Measurements from ENCODE around the gene NGFR.
"Not testable (repeated sequence)": the region's sequence is repeated elsewhere in the genome, so short reads cannot be mapped to it uniquely, and the experiment has no call there.

The NGFR gene

GRCh38 chr17:49496867-49497147, 1.7 kb downstream of the NGFR start:
- DNase-seq: no peak

- DNase-seq: no peak
Measured at GRCh38 chr17:49497148-49498028, 2.3 kb downstream of the NGFR start.

GRCh38 chr17:49498029-49498615, 3.0 kb downstream of the NGFR start:
- DNase-seq: no peak

DNA sequence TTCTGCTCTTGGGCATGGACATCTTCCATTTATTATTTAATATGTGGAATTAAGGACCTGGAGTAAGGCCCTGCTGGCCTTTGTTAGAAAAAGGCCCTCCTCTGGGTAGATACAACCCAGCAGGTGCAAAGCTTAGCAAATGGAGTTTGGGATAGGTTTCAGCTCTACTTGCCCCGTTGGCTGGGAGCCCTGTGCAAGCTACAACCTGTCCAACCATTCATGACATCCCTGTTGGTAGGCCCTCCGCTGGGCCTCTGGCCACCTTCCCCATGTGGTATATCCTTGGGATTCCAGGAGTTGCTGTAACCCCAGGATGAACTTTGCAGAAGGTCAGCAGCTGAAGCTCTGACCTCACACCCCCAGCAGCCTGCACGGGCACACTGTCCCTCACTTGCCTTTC, 6.4 kb downstream of the NGFR start:
- DNase-seq: no peak

GRCh38 chr17:49502254-49502653, 7.2 kb downstream of the NGFR start:
- no peak for DNase-seq

DNA sequence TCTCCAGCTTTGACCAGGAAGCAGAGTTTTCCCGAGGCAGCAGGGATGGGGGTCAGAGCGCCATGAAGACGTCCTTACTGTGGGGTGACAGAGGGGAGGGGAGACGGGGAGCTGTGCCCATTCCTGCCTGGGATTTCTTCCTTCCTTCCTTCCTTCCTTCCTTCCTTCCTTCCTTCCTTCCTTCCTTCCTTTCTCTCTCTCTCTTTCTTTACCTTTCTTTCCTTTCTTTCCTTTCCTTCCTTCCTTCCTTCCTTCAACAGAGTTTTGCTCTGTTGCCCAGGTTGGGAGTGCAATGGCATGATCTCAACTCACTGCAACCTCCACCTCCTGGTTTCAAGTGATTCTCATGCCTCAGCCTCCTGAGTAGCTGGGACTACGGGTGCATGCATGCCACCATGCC, 7.6 kb downstream of the NGFR start:
- not testable (repeated sequence) for DNase-seq

- DNase-seq: no peak
Measured at GRCh38 chr17:49504369-49504768, 9.3 kb downstream of the NGFR start.

DNA sequence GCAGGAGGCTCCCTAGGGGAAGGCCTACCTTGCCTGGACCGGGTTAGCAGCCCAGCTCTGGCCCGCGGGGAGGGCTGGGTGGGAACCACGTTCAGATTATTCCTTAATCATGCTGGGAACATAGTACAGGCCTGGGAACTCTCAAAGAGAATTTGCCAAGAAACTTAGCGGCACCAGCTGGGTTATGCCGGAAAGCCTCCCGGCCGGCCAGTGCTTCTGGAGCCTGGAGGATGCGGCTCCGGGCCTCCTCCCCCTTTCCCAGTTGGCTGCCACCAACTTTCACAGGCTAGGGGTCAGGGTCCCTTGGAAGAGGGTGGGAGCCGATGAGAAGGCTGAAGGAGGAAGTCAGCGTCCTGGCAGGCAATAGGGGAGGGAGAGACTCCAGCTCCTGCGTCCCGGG, 10.8 kb downstream of the NGFR start:
- no peak for DNase-seq

GRCh38 chr17:49506282-49506681, 11.2 kb downstream of the NGFR start:
- DNase-seq: no peak

DNA sequence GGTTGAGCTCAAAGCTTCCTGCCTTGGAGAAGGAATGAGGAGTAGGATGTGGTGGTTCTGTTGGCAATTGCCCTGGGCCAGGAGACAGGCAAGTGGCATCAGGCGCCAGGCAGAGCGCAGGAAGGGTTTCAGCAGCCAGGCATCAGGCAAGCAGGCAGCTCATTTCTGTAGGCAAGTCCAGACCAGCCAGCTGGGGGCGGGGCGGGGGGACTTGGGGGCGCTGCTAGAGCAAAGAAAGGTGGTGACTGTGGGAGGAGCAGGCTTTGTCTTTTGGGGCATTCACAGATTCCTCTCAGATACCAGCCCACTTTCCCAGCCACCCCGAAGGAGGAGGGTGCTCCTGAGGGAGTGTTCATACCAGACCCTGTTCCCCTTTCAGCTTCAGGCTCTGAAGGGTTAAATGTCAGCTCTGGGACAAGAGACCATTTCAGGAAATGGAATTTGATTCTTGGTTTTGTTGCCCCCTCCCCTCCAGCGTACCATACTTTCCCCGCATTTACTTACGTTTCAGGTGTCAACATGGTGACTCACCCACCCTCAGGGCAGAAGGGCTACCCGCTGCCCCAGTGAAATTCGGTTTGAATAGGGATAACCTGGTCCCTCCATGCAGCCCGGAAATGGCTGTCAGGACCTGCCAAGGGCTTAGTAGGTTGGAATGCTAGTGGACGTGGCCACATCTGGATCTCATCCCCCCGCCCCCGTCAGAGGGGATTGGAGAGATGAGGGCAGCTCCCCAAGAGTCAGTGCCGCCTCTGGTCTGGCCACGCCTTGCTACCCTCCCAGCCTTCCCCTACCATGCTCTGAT, 13.2 kb downstream of the NGFR start:
- DNase-seq: no peak

DNA sequence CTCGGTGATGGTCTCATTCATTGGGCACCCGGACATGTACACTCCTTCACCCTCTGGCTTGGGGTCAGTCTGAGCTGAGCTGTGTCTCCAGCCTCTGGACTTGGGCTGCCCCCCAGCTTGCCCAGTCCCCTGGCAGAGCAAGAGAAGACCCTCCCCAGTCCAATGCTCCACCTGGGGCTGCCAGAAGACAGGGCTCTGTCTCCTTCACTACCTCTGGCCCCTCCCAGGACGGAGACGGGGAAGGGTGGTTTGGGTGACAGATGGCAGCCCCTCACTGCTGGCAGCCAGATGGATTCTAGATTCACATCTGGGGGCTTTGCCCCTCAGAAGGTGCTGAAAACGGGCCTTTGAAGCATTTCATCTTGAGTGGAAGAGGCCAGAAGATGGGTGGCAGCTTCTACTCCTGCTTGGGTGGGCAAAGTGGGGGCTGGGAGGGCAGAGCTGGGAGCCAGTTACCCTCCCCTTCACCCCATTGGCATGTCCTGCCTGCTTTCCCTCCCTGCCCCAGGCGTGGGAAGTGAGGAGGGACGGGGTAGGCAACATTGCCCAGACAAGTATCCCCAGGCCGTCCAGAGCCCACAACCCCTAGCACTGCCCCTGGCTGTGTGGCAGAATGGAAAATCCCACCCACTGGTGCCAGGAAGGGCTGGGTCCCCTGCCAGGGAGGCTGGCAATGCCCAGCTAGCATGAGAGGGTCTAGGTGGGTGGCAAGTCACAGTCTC, 13.9 kb downstream of the NGFR start:
- no peak for DNase-seq

- no peak for DNase-seq
Measured at GRCh38 chr17:49509588-49509917, 14.5 kb downstream of the NGFR start.

DNA sequence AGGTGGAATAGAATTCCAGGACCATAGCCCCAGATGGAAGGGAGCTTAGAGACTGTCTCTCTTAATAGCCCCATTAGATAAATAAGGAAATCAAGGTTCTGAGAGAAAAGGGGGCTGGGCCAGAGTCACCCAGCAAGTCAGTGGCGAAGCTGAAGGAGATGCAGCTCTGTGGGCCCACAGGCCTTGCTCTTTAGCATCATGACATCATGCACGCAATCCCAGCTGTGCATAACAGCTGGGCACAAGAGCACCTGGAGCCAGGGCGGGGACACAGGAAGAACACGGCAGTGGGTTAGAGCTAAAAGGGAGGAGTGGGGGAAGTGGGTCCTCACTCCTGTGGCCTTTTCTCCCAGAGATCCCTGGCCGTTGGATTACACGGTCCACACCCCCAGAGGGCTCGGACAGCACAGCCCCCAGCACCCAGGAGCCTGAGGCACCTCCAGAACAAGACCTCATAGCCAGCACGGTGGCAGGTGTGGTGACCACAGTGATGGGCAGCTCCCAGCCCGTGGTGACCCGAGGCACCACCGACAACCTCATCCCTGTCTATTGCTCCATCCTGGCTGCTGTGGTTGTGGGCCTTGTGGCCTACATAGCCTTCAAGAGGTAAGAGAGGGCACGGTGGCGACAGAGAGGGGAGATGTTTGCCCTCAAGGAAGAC, 15.1 kb downstream of the NGFR start:
- DNase-seq: no peak

- DNase-seq: no peak
Measured at GRCh38 chr17:49510720-49511110, 15.6 kb downstream of the NGFR start.

DNA sequence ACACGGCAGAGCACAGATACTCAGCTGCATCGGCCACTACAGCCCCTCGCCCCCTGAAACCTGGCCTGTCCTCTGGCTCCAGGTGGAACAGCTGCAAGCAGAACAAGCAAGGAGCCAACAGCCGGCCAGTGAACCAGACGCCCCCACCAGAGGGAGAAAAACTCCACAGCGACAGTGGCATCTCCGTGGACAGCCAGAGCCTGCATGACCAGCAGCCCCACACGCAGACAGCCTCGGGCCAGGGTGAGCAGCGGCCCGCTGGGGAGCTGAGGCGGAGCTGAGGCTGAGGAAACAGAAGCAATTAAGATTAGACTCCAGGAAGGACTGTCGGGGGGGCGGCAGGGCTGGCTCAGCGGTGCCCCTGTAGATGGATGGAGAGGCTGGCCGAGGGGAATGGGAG, 16.7 kb downstream of the NGFR start:
- DNase-seq: no peak

GRCh38 chr17:49512296-49513043, 17.4 kb downstream of the NGFR start:
- no peak for DNase-seq

DNA sequence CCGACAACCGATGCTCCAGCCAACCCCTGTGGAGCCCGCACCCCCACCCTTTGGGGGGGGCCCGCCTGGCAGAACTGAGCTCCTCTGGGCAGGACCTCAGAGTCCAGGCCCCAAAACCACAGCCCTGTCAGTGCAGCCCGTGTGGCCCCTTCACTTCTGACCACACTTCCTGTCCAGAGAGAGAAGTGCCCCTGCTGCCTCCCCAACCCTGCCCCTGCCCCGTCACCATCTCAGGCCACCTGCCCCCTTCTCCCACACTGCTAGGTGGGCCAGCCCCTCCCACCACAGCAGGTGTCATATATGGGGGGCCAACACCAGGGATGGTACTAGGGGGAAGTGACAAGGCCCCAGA, 17.9 kb downstream of the NGFR start:
- DNase-seq: no peak

DNA sequence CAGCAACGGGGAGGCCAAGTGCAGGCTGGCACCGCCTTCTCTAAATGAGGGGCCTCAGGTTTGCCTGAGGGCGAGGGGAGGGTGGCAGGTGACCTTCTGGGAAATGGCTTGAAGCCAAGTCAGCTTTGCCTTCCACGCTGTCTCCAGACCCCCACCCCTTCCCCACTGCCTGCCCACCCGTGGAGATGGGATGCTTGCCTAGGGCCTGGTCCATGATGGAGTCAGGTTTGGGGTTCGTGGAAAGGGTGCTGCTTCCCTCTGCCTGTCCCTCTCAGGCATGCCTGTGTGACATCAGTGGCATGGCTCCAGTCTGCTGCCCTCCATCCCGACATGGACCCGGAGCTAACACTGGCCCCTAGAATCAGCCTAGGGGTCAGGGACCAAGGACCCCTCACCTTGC, 18.5 kb downstream of the NGFR start:
- no peak for DNase-seq

DNA sequence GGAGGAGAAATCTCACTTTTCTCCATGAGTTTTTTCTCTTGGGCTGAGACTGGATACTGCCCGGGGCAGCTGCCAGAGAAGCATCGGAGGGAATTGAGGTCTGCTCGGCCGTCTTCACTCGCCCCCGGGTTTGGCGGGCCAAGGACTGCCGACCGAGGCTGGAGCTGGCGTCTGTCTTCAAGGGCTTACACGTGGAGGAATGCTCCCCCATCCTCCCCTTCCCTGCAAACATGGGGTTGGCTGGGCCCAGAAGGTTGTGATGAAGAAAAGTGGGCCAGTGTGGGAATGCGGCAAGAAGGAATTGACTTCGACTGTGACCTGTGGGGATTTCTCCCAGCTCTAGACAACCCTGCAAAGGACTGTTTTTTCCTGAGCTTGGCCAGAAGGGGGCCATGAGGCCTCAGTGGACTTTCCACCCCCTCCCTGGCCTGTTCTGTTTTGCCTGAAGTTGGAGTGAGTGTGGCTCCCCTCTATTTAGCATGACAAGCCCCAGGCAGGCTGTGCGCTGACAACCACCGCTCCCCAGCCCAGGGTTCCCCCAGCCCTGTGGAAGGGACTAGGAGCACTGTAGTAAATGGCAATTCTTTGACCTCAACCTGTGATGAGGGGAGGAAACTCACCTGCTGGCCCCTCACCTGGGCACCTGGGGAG, 19.1 kb downstream of the NGFR start:
- DNase-seq: no peak

DNA sequence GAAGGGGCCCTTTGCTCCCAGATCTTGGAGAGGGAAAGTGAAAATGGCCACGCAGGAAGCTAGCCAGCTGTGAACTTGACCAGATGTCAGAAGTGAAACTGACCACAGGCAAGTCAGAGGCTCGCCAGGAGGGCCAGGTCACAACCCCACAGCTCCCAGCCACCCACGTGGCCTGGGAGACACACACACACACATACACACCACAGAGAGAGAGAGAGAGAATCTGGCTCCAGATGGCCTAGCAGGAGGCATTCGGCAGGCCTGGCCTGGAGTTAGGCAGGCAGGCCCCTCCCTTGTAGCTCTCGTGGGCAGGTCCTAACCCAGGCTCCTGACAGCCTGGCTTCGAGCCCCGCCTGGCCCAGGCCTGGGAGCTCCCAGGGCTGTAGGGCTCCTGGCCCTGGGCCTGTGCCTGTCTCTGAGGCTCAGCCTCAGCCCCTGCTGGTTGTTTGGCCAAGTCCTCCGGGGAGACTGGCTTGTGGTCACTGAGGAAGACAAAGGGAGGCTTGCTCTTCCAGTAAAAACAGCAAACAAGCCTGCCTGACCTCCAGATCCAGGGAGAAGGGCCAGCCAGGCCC, 20.2 kb downstream of the NGFR start:
- DNase-seq: no peak

GRCh38 chr17:49516180-49516579, 21.1 kb downstream of the NGFR start:
- DNase-seq: no peak

All from cortex of kidney (tissue), 1 donor.